Measurements from ENCODE around the gene CLNS1A.
A peak's percentile ranks its signal among the peaks of the same experiment; 100 is the strongest.
"Not testable (repeated sequence)": the region's sequence is repeated elsewhere in the genome, so short reads cannot be mapped to it uniquely, and the experiment has no call there.

CLNS1A gene, protein sequence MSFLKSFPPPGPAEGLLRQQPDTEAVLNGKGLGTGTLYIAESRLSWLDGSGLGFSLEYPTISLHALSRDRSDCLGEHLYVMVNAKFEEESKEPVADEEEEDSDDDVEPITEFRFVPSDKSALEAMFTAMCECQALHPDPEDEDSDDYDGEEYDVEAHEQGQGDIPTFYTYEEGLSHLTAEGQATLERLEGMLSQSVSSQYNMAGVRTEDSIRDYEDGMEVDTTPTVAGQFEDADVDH

GRCh38 chr11:77637345-77638165 is at the start of gene CLNS1A:
CLNS1A (minus strand) TSS chr11:77637794; CDS start chr11:77637714, 80 bp downstream.
- DNase-seq (ENCODE audit: low read depth) = peak; percentile 65

GRCh38 chr11:77687088-77687487 is 49.5 kb upstream of the CLNS1A start:
- no peak for DNase-seq (ENCODE audit: low read depth)

DNA sequence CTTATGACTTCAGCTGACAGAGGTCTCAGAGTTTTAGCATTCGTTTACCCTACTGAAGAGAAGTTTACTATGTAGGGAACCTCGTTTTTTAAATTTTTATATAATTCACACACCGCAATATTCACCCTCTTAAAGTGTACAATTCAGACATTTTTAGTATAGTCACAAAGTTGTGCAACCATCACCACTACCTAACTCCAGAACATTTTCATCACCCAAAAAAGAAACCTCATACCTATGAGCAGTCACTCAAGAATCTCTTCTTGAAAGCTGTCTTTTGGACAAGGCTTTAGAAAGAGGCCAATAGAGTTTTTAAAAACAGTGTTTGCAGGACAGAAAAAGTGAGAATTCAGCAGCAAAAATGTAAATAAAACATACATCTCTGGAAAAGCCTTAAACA is 39.5 kb upstream of the CLNS1A start:
- no peak for DNase-seq (ENCODE audit: low read depth)

GRCh38 chr11:77672264-77672663 is 34.7 kb upstream of the CLNS1A start:
- no peak for DNase-seq (ENCODE audit: low read depth)

- DNase-seq (ENCODE audit: low read depth) = no peak
Measured at GRCh38 chr11:77669848-77670511, 32.4 kb upstream of the CLNS1A start.

GRCh38 chr11:77668760-77669159 is 31.2 kb upstream of the CLNS1A start:
- DNase-seq (ENCODE audit: low read depth) = no peak

- DNase-seq (ENCODE audit: low read depth) = no peak
Measured at GRCh38 chr11:77665240-77665965, 27.8 kb upstream of the CLNS1A start.

- DNase-seq (ENCODE audit: low read depth) = no peak
Measured at GRCh38 chr11:77661670-77662069, 24.1 kb upstream of the CLNS1A start.

DNA sequence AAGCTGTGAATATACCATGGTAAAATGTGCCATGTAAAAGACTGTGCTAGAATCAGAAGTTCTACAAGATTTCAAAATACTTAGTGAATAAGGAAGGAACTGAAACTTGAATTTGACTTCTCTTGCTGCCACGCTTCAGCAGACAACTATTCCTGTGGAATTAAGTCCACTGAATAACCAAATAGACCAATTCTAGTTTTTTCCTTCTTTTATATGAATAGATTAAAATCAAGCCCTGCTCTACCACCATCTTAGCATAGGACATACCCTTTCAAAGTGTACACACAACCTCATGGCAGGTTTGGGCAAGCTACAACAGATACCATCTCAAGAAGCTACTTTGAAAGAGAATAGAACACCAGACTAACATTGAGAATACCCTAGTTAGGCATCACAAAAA is 23.4 kb upstream of the CLNS1A start:
- DNase-seq (ENCODE audit: low read depth) = no peak

- DNase-seq (ENCODE audit: low read depth) = no peak
Measured at GRCh38 chr11:77658213-77659013, 20.8 kb upstream of the CLNS1A start.

- DNase-seq (ENCODE audit: low read depth) = no peak
Measured at GRCh38 chr11:77656362-77656761, 18.8 kb upstream of the CLNS1A start.

GRCh38 chr11:77654770-77655434 is 17.3 kb upstream of the CLNS1A start:
- no peak for DNase-seq (ENCODE audit: low read depth)

DNA sequence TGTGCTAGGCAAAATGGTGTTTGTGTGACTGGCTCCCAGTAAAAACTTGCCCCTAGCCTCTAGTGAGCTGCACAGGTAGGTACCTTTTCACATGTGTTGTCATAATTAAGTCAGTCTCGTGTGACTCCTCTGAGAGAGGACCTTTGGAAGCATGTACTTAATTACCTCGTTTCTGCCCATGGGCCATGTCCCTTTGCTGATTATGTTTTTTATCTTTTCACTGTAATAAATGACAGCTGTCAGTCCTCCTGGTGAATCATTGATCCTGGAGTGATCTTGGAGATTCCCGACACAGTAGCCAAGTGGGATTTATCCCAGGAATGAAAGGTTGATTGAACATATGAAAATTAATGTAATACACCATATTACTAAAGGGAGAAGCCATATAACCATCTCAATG is 12.5 kb upstream of the CLNS1A start:
- DNase-seq (ENCODE audit: low read depth) = no peak

DNA sequence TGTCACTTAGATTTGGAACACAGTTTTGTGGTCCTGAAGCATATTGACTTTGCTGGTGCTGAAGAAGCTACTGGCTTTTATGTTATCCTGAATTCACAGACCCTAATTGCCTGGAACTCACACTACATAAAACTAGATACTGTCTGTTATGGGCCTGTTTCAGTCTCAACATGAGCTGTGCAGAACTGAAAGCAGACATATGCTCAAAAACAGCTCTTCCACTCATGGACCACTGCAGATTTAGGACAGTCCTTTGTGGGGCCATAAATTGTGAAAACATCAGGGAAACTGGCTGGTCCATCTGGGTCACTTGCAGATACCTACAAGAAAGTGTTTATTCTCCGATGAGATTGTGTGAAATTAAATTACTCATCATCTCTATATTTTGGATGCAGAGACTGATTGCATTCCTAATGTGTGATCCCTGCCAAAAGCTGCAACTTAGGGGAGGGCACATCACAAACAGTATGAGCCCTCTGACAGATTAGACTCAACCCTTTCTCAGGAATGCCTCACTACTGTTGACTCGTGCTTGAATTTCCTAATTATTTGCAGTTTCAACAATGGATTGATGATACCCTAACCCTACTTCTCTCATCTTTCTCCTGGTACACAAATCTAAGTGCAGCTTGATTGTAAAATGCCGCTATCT is 10.2 kb upstream of the CLNS1A start:
- DNase-seq (ENCODE audit: low read depth) = no peak

GRCh38 chr11:77644887-77645286 is 7.3 kb upstream of the CLNS1A start:
- no peak for DNase-seq (ENCODE audit: low read depth)

- DNase-seq (ENCODE audit: low read depth) = no peak
Measured at GRCh38 chr11:77642228-77642627, 4.6 kb upstream of the CLNS1A start.

- no peak for DNase-seq (ENCODE audit: low read depth)
Measured at GRCh38 chr11:77636731-77637344, 756 bp downstream of the CLNS1A start.

- not testable (repeated sequence) for DNase-seq (ENCODE audit: low read depth)
Measured at GRCh38 chr11:77633926-77634325, 3.7 kb downstream of the CLNS1A start.

- DNase-seq (ENCODE audit: low read depth) = no peak
Measured at GRCh38 chr11:77630157-77630710, 7.4 kb downstream of the CLNS1A start.

Data from stimulated activated CD8-positive, alpha-beta memory T cell treated with anti-CD3 and anti-CD28 coated beads, Interleukin-12 subunit alpha, Interleukin-12 subunit beta, amount 100 ng/mL, for 1 hour (primary cell).